HPDE6-E6E7 (cell line): ENCODE results near the gene TNIK.
A peak's percentile ranks its signal among the peaks of the same experiment; 100 is the strongest.

Source experiments
- DNase-seq: peaks from one replicate; pipeline ENCODE4 v3.0.0; 2011; ENCODE audit warnings: missing footprints; ENCODE audit errors: extremely low spot score

TNIK gene

DNA sequence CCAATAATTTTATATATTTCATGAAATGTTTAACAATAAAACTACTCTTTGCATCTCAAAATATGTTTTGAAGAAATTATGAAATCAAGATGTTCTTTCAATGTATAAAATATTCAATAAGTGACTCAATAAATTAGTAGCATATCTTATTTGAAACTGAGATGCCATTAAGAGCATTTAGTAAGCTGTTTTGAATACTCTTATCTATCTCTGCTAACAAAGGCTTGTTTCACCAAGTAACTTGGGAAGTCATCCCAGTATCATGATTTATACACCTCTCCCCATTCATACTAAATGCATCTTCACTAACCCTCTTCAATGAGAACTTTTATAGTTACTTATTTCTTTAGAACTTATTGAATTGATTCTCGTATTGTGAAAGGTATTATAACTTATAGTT lies 43.1 kb downstream of the TNIK start:
- no peak for DNase-seq

DNA sequence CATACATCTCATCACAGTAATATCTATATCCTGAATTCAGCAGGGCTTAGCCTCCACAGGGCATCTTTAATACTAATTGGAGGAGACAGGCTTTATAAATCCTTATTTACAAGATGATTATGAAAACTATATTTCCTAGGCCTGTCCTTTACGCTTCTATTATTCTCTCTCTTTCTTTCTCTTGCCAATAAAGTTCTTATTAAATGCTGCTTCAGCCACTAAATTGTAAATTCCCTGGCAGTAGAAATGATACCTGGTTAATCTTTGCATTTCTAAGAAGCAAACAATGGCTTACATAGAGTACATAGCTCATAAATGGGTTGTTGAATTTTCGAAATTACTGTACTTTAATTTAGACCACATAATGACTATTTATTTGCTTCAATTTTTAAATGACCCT lies 43.5 kb downstream of the TNIK start:
- no peak for DNase-seq

- no peak for DNase-seq
Observed at GRCh38 chr3:171416061-171416460, 44.1 kb downstream of the TNIK start.

GRCh38 chr3:171415070-171415469 lies 45.1 kb downstream of the TNIK start:
- DNase-seq, result peak; percentile 15

DNA sequence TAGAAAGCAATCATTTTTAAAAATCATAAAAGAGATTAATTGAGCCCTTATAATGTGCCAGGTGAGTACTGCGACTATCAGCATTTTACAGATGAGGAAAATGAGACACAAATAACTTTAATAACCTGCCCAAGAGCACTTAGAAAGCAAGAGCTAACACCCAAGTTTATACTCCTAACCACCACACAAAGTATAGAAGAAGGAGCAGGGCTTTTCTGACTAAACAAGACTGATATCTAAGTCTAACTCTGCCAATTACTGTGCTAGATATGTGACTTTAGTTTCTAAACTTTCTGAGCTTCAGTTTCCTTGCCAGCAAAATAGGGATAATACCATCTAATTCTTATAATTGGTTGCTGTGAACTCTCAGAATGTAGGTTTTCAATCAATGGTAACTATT lies 47.7 kb downstream of the TNIK start:
- no peak for DNase-seq

DNA sequence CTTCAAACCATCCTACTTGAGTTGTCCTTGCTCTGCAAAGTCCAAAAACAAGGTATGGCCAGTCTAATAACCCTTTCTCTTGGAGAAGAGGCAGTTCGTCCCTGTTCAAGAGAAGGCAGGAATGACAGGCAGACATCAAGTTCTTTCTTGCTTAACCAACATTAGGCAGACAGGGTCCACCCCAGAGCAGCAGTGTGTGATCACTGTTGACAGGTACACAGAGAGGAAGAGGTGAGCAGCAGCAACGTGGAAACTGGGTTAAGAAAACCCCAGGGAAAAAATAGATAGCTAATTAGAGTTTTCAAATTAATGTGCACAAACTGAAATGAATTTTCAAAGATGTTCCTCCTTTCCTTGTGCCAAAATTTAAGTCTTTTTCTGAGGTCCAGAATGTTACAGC lies 48.2 kb downstream of the TNIK start:
- DNase-seq, result no peak

GRCh38 chr3:171410186-171410585 lies 50.0 kb downstream of the TNIK start:
- DNase-seq, result no peak

GRCh38 chr3:171407759-171408158 lies 52.4 kb downstream of the TNIK start:
- peak; percentile 60 for DNase-seq

GRCh38 chr3:171404376-171404967 lies 55.7 kb downstream of the TNIK start:
- no peak for DNase-seq

DNA sequence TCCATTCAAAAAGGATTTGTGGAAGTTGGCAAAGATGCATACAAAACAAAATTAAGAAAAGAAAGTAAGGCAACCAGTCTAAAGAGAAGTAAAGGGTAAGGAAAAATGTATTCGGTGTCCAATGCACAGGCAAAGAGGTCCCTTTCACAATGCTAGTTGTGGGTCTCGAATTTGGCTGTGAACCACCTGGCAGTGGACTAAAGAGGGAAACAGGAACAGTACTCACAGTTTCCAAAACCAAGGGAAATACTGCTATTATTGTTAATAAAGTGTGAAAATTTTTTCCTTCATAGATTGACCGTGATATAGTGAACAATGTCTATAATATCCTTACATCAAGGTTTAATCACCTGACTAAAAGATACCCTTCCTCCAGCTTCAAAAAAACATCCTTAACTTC lies 57.9 kb downstream of the TNIK start:
- no peak for DNase-seq

GRCh38 chr3:171401432-171401831 lies 58.8 kb downstream of the TNIK start:
- DNase-seq, result no peak

GRCh38 chr3:171399842-171400241 lies 60.4 kb downstream of the TNIK start:
- DNase-seq, result no peak

DNA sequence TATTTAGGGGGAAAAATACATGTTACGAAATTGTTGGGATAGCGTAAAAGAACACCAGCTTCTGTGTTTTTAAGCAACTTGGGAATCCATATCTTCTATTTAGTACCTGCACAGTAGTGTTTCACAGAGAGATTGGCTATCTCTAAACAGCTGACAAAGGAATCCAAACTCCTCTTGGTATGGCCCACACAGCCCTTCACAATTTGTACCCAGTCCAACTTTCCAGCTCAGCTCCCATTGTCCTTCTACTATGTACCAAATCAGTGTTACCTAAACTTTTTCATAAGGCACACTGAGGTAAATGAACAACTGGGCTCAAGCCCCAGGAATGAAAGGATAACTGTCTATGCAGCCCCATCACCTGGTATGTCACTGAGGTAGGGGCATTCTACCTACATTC lies 61.9 kb downstream of the TNIK start:
- DNase-seq, result no peak

DNA sequence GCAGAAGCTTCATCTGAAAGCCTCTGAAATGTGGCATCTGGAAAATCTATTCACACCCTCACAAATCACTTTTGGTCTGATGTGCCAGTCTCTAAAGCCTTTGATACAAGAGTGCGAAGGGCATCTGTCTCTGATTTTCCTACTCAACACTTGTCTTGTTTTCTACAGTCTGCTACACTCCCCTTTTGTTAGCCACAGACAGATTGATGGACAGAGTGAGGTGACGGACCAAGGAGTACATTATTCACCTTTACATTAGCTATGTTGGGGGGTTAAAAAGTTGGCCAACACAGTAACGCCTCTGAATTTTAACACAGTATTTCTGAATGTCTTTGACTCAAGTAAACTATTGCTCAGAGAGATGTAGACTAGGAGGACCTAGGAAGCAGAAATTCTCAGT lies 63.1 kb downstream of the TNIK start:
- DNase-seq, result no peak

DNA sequence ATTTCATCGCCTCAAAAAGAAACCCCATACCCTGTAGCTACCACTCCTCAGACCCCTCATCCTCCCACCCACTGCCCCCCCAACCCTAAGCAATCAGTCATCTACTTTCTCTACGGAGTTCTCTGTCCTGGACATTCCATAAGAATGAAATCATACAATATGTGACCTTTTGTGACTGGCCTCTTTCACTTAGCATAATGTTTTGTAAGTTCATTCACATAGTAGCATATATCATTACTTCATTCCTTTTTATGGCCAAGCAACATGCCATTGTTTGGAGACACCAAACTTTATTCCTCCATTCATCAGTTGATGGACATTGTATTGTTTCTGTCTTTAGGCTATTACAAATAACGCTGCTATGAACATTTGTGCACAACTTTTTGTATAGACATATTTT lies 64.2 kb downstream of the TNIK start:
- no peak for DNase-seq

DNA sequence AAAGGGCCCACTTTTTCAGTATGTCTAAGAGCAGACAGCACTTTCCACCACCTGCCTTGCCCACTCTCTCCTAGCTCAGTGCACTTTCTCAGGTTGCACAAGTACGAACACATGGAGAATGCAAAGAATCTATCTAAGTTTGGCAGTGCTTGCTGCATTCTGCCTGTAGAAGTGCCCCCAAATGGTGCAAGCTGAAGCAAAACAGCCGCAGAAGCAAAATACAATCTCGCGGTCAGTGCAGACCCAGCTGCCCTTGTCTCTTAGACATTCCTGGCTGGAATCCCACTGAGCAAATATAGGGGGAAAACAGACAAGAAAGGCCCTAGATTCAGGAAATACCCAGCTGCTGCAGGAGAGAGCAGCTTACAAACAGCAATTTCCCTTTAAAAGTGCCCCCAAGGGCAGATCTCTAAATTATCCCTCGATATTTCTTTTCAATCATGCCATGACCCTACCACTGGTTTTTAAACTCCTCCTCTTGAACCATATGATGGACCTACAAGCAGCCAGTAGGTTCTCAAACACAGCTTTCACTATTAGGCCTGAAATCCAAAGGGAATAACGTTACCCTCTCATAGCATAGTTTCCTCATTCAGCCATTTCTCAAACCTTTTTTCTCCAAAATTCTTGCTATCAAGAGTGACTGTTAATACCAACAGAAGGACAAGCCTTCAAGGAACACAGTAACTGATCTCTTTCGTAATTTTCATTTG lies 67.0 kb downstream of the TNIK start:
- DNase-seq, result no peak

DNA sequence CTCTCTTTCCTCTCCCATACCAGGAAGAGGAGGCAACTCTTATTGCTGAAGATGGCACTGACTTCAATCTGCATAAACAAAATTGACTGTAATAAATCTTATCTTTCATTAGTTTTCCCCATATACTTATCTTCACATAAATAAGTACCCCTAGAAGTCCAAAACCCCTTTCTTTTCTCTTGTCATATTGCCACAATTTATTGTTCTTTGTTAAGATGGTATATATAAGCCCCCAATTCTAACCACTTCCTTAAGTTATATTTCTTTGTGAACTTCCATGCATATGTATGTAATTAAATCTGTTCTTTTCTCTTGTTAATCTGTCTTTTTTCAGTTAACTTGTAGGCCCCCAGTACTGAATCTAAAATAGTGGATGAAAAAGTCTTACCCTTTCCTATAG lies 68.8 kb downstream of the TNIK start:
- DNase-seq, result no peak

GRCh38 chr3:171390051-171390941 lies 69.9 kb downstream of the TNIK start:
- no peak for DNase-seq

- DNase-seq, result no peak
Observed at GRCh38 chr3:171389491-171389890, 70.7 kb downstream of the TNIK start.

- no peak for DNase-seq
Observed at GRCh38 chr3:171388527-171388926, 71.7 kb downstream of the TNIK start.

GRCh38 chr3:171387062-171387461 lies 73.1 kb downstream of the TNIK start:
- no peak for DNase-seq

GRCh38 chr3:171385086-171385485 lies 75.1 kb downstream of the TNIK start:
- no peak for DNase-seq
